Panc1 (cell line): ENCODE results near the gene MAP2K5. TPM values are rescaled to one million over a fixed set of nuclear protein-coding genes. Genes with fewer than 3 reads are reported as not detected.

Experiments
- ATAC-seq: fragments of 200-7000 bp; cut with Tn5 transposase; 2 replicates; pipeline ENCODE4 v1.9.1; 2020; ENCODE audit warnings: mild to moderate bottlenecking, moderate library complexity
- BruUV-seq: library from RNA; stranded (reverse); fragments of 400-500 nt; replicated peaks from 2 replicates; lab custom pipeline; 2021; lab: Mats Ljungman, UMichigan
- CTCF ChIA-PET: fragments of 300-600 bp; sonication (Branson Sonifier 250); formaldehyde crosslinking; loops from one replicate; lab custom pipeline; 2022; ENCODE audit warnings: antibody characterized with exemption; lab: Charles Lee
- POLR2A ChIA-PET: fragments of 300-600 bp; sonication (Branson Sonifier 250); formaldehyde crosslinking; loops from one replicate; lab custom pipeline; 2022; ENCODE audit warnings: antibody characterized with exemption; lab: Charles Lee
- DNase-seq: peaks from one replicate; pipeline ENCODE4 v3.0.0-alpha.2; 2010; ENCODE audit warnings: low read depth, low spot score
- H3K27ac ChIP-seq: 2 replicates; pipeline ENCODE4 v1.5.1; 2011; ENCODE audit warnings: mild to moderate bottlenecking, low read length, inconsistent platforms
- H3K27me3 ChIP-seq: fragments of 200-500 bp; sonication (Bioruptor generic); 2 replicates; pipeline ENCODE4 v1.6.0; 2014; ENCODE audit warnings: low read length, inconsistent platforms; ENCODE audit not compliant: control insufficient read depth, insufficient read depth
- H3K36me3 ChIP-seq: fragments of 200-500 bp; sonication (Bioruptor generic); 2 replicates; pipeline ENCODE4 v1.5.1; 2014; ENCODE audit warnings: inconsistent platforms, mild to moderate bottlenecking, low read length, moderate library complexity; ENCODE audit not compliant: control insufficient read depth, insufficient read depth
- H3K4me1 ChIP-seq: 2 replicates; pipeline ENCODE4 v1.5.1; 2011; ENCODE audit warnings: inconsistent platforms, mild to moderate bottlenecking, low read length, moderate library complexity; ENCODE audit not compliant: control insufficient read depth, insufficient read depth
- H3K4me3 ChIP-seq, 2 experiments: 2 replicates each; pipeline ENCODE4 v1.5.1; 2011 to 2012; ENCODE audit warnings: low read depth in 2 of 2, low read length in 2 of 2, mild to moderate bottlenecking in 2 of 2, inconsistent platforms in 1 of 2, moderate library complexity in 1 of 2
- H3K9me3 ChIP-seq: fragments of 200-500 bp; sonication (Bioruptor generic); 2 replicates; pipeline ENCODE4 v1.5.1; 2014; ENCODE audit warnings: low read depth, mild to moderate bottlenecking, inconsistent platforms, low read length, moderate library complexity; ENCODE audit not compliant: control insufficient read depth, insufficient read depth
- POLR2AphosphoS5 ChIP-seq: IDR thresholded peaks from 2 replicates; pipeline ENCODE4 v1.6.1; 2012; ENCODE audit warnings: mild to moderate bottlenecking, low read depth, low read length, moderate library complexity
- SIN3A ChIP-seq: IDR thresholded peaks from 2 replicates; pipeline ENCODE4 v1.6.1; 2012; ENCODE audit warnings: low read depth, mild to moderate bottlenecking, low read length, moderate library complexity, borderline replicate concordance; ENCODE audit not compliant: insufficient read depth
- TCF7L2 ChIP-seq: IDR thresholded peaks from 2 replicates; pipeline ENCODE4 v1.6.1; 2011; ENCODE audit warnings: mild to moderate bottlenecking, low read depth, low read length, inconsistent platforms
- in situ Hi-C: cut with HindIII; loops from 2 replicates; pipeline ENCODE4 v1.10.0; 2016; ENCODE audit warnings: low sequenced_read_pairs, low pct_unique_long_range_greater_than_20kb
- intact Hi-C: fragments of 100-400 bp; cut with micrococcal nuclease; formaldehyde crosslinking; loops from one replicate; pipeline ENCODE4 v1.10.0; 2022; ENCODE audit not compliant: unreplicated experiment
- total RNA-seq: library from RNA; stranded (reverse); gene quantifications from one replicate; pipeline ENCODE4 v1.2.1, GENCODE V29; 2021; ENCODE audit not compliant: unreplicated experiment
- TF ChIP-seq, protein P1 (sequence below): fragments of 450-650 bp; IDR thresholded peaks from 2 replicates; pipeline ENCODE4 v1.5.1; 2017; ENCODE audit warnings: mild to moderate bottlenecking
- TF ChIP-seq, protein P2 (sequence below), 2 experiments: IDR thresholded peaks; 2 replicates each; pipeline ENCODE4 v1.6.1; 2011 to 2012; ENCODE audit warnings: low read depth in 2 of 2, control low read depth in 1 of 2, low read length in 1 of 2, mild to moderate bottlenecking in 1 of 2, moderate library complexity in 1 of 2; ENCODE audit not compliant: insufficient read depth in 1 of 2

The MAP2K5 gene
- total RNA-seq, 1 experiment from 2014 or later: 18.3 TPM

DNA sequence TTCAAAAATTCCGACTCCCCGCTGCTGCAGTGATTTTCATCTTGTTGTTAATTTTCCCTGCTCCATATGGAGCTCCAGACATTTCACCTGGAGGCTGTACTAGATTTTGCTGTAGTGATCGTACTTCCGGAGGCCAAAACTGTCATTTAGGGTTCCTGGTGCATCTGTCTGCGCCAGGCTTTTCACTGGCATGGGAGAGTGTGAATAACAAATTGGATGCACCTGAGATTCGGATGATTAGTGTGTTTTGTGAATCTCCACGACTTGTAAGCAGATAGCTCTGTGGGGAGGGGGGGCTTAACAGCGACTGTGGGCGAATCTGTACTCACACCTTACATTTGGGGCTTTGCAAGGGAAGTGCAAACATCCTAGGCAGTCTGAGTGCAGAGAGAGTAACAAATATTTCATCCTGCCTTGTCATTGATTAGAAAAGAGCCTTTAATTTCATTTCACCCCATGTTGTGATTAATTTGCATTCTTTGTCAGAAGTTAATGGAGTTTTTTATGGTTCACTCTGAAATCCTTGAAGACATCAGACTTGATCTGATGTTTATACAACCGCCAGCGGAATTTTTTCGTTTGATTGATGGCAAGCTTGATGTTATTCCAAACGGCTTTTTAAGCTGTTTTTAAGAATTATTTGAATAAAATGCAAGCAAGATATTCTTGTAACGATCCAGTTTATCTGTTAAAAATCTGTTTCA, 190.3 kb downstream of the MAP2K5 start:
- no peak for ATAC-seq
- no TSS peak for BruUV-seq
- Histone ChIP-seq H3K36me3 (no peaks in the 10 kb centered on the region), H3K4me3 (no peak overlapping the region), H3K9me3 (no peaks in the 10 kb centered on the region), H3K27ac (no peak overlapping the region), H3K4me1 (no peaks in the 10 kb centered on the region), H3K27me3 (no peaks in the 10 kb centered on the region)
- POLR2A ChIA-PET: interaction anchor here (0.6 kb wide), 1 partner anchor 66 kb away, joined by 3 read pairs; no protein-coding TSS in a partner anchor
- intact Hi-C loops: no loop called here
- TF ChIP-seq TCF7L2 (no peak), POLR2AphosphoS5 (no peak), SIN3A (no peak)
- TF ChIP-seq, protein P1, sequence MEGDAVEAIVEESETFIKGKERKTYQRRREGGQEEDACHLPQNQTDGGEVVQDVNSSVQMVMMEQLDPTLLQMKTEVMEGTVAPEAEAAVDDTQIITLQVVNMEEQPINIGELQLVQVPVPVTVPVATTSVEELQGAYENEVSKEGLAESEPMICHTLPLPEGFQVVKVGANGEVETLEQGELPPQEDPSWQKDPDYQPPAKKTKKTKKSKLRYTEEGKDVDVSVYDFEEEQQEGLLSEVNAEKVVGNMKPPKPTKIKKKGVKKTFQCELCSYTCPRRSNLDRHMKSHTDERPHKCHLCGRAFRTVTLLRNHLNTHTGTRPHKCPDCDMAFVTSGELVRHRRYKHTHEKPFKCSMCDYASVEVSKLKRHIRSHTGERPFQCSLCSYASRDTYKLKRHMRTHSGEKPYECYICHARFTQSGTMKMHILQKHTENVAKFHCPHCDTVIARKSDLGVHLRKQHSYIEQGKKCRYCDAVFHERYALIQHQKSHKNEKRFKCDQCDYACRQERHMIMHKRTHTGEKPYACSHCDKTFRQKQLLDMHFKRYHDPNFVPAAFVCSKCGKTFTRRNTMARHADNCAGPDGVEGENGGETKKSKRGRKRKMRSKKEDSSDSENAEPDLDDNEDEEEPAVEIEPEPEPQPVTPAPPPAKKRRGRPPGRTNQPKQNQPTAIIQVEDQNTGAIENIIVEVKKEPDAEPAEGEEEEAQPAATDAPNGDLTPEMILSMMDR: no peak
- TF ChIP-seq, protein P2, sequence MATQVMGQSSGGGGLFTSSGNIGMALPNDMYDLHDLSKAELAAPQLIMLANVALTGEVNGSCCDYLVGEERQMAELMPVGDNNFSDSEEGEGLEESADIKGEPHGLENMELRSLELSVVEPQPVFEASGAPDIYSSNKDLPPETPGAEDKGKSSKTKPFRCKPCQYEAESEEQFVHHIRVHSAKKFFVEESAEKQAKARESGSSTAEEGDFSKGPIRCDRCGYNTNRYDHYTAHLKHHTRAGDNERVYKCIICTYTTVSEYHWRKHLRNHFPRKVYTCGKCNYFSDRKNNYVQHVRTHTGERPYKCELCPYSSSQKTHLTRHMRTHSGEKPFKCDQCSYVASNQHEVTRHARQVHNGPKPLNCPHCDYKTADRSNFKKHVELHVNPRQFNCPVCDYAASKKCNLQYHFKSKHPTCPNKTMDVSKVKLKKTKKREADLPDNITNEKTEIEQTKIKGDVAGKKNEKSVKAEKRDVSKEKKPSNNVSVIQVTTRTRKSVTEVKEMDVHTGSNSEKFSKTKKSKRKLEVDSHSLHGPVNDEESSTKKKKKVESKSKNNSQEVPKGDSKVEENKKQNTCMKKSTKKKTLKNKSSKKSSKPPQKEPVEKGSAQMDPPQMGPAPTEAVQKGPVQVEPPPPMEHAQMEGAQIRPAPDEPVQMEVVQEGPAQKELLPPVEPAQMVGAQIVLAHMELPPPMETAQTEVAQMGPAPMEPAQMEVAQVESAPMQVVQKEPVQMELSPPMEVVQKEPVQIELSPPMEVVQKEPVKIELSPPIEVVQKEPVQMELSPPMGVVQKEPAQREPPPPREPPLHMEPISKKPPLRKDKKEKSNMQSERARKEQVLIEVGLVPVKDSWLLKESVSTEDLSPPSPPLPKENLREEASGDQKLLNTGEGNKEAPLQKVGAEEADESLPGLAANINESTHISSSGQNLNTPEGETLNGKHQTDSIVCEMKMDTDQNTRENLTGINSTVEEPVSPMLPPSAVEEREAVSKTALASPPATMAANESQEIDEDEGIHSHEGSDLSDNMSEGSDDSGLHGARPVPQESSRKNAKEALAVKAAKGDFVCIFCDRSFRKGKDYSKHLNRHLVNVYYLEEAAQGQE (IDR thresholded peaks at IDR 0.05; ENCODE audit: insufficient read depth in 1 of 2, low read depth in 2 of 2, low read length in 1 of 2): no peak
- CTCF ChIA-PET: interaction anchor here (0.6 kb wide), 1 partner anchor 151 kb away, joined by 14 read pairs; no protein-coding TSS in a partner anchor
- in situ Hi-C loops: no loop called here
- no peak for DNase-seq

DNA sequence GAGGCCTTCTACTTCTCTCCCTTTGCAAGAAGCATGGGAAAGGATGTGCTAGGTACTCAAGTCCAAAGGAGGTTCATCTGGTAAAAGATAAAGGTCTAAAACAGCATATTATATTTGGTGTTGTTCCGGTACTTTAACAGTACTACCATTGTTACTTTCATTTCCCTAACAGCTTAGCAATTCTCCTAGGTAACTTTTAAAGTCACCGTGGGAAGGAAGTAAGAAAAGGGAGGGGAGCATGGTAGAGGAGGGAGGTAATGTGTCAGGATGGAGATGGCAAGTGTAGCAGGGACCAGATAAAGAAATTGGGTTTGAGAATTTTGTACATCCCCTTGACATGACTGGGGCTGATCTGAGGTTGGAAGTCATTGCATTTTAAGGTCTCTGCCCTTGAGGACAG, 193.4 kb downstream of the MAP2K5 start:
- ChIA-PET CTCF (no interaction called here), POLR2A (no interaction called here)
- H3K9me3 ChIP-seq: no peaks in the 10 kb centered on the region
- no peaks in the 10 kb centered on the region for H3K36me3 ChIP-seq
- ATAC-seq (no peak), DNase-seq (no peak)
- H3K4me1 ChIP-seq: no peaks in the 10 kb centered on the region
- H3K27ac ChIP-seq: no peak overlapping the region
- no peak for TF ChIP-seq POLR2AphosphoS5
- TF ChIP-seq, protein P2 (IDR thresholded peaks at IDR 0.05; ENCODE audit: insufficient read depth in 1 of 2, low read depth in 2 of 2, low read length in 1 of 2): no peak
- no peak for TF ChIP-seq TCF7L2
- TF ChIP-seq, protein P1: no peak
- TF ChIP-seq SIN3A: no peak
- H3K27me3 ChIP-seq: no peaks in the 10 kb centered on the region
- H3K4me3 ChIP-seq: no peak overlapping the region
- BruUV-seq: no TSS peak
- in situ Hi-C loops: no loop called here
- intact Hi-C loops: no loop called here
